Lower leg skin (tissue), 4 donors: ENCODE data around the gene CA12. TPM values are rescaled to one million over a fixed set of nuclear protein-coding genes. Genes with fewer than 3 reads are reported as not detected.

Experiments
- DNase-seq, 2 donors: peaks; one replicate each; pipeline ENCODE4 v3.0.0-alpha.2; 2019; ENCODE audit warnings: low spot score in 2 of 2
- H3K4me3 ChIP-seq: fragments of 200-600 bp; sonication (generic); 2 replicates; pipeline ENCODE4 v1.5.1; 2017; ENCODE audit warnings: mild to moderate bottlenecking, low read depth; ENCODE audit not compliant: poor library complexity, severe bottlenecking
- POLR2A ChIP-seq, 2 donors: fragments of 450-650 bp; IDR thresholded peaks; one replicate each; pipeline ENCODE4 v1.6.1; 2016 to 2017; ENCODE audit warnings: antibody characterized with exemption in 2 of 2, mild to moderate bottlenecking in 1 of 2, moderate library complexity in 1 of 2
- WGBS, 2 donors: methylation state at CpG; one replicate each; pipeline ENCODE4 v1.1.5; 2018; 5-methylcytosine and 5-hydroxymethylcytosine counted together
- intact Hi-C: fragments of 100-400 bp; cut with DNase I; formaldehyde crosslinking; loops from one replicate; pipeline ENCODE4 v1.15.0; 2023; ENCODE audit warnings: low total_unique reads
- total RNA-seq, 4 donors: library from RNA; depleted of rRNA; stranded (reverse); fragments of >200 nt; gene quantifications; one replicate each; pipeline ENCODE4 v1.1.0, GENCODE V29; 2016
- TF ChIP-seq, protein P1 (sequence below), 3 donors: fragments of 450-650 bp; IDR thresholded peaks; one replicate each; pipeline ENCODE4 v1.5.1; 2016; ENCODE audit warnings: antibody characterized with exemption in 3 of 3, mild to moderate bottlenecking in 3 of 3, moderate library complexity in 2 of 3

CA12 gene
- total RNA-seq, 4 donors from 2014 or later: 144 to 253 (median 213) TPM

DNA sequence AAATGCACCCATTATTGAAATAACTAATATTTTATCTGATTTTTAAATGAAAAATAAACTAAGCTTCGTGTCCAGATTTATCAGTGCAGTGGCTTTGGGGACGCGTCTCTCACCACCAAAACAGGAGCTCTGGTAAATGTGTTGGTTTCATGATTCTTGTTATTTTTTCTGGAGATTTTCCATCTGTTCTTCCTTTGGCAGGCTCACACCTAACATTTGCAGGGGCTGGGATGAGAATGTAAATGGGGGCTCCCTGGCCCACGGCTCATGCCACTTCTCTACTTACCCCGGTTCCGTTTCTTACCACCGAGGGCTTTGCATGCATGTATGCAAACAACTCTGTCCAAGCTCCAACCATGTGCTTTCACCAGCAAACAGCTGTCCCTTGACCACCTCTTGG, 30.9 kb upstream of the CA12 start:
- TF ChIP-seq POLR2A (IDR thresholded peaks at IDR 0.05): no peak
- TF ChIP-seq, protein P1, sequence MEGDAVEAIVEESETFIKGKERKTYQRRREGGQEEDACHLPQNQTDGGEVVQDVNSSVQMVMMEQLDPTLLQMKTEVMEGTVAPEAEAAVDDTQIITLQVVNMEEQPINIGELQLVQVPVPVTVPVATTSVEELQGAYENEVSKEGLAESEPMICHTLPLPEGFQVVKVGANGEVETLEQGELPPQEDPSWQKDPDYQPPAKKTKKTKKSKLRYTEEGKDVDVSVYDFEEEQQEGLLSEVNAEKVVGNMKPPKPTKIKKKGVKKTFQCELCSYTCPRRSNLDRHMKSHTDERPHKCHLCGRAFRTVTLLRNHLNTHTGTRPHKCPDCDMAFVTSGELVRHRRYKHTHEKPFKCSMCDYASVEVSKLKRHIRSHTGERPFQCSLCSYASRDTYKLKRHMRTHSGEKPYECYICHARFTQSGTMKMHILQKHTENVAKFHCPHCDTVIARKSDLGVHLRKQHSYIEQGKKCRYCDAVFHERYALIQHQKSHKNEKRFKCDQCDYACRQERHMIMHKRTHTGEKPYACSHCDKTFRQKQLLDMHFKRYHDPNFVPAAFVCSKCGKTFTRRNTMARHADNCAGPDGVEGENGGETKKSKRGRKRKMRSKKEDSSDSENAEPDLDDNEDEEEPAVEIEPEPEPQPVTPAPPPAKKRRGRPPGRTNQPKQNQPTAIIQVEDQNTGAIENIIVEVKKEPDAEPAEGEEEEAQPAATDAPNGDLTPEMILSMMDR (IDR thresholded peaks at IDR 0.05): no peak
- DNase-seq: no peak
- no peak overlapping the region for H3K4me3 ChIP-seq
- intact Hi-C loops: no loop called here
- 84 to 96% methylated on average over 7 of the region's 7 CpGs for WGBS, 2 donors

DNA sequence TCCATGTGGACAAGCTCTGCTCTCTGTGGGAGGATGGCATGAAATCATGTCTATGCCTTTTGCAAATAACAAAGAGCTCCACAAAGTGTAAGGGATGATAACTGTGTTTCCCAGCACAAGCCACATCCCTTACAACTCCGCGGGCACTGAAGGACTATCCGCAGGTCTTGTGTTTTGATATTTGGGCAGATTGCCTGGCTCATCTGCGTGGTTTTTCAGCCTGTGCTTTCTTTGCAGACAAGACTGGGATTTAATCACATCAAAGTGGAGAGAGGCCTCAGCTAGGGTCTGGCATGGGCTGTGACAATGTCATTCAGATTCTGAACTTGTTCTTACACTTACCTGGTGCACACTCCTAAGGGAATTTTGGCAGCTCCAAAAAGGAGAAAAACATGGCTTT, 30.2 kb upstream of the CA12 start:
- intact Hi-C loops: no loop called here
- no peak for DNase-seq
- no peak overlapping the region for H3K4me3 ChIP-seq
- 71 to 79% methylated on average over 4 of the region's 4 CpGs for WGBS, 2 donors
- no peak for TF ChIP-seq POLR2A (IDR thresholded peaks at IDR 0.05)
- TF ChIP-seq, protein P1 (IDR thresholded peaks at IDR 0.05): no peak

DNA sequence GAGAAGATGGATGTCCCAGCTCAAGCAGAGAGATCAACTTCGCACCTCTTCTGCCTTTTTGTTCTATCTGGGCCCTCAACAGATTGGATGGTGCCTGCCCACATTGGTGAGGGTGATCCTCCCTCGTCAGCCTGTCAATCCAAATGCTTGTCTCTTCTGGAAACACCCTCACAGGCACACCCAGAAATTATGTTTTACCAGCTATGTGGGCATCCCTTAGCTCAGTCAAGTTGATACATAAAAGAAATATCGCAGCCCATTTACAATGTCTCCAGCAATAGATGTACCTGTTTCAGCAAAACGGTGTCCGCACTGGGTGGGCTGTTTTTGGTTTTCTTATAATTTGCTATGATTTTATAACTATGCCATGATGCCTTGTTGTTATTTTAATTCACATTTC, 27.5 kb upstream of the CA12 start:
- H3K4me3 ChIP-seq: no peak overlapping the region
- intact Hi-C loops: no loop called here
- no peak for DNase-seq
- 94 to 95% methylated on average over 5 of the region's 5 CpGs for WGBS, 2 donors
- no peak for TF ChIP-seq POLR2A (IDR thresholded peaks at IDR 0.05)
- TF ChIP-seq, protein P1 (IDR thresholded peaks at IDR 0.05): no peak

DNA sequence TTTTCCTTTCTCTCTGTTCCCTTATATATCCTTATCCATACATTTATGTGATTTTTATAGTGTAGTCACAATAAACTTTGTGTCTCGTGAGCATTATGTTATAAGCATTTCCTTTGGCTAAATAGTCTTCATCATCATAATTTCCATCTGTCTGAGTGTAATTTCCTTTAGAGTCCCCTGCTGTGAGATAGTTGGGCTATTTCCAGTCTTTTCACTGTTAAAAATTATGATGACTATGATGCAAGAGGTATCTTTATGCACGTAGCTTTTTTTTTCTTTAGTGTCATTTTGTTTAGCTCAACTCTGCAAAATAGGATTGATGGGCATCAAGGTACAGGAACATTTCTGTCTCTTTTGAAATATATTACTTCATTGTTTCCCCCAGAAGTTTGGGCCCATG, 26.9 kb upstream of the CA12 start:
- DNase-seq: no peak
- TF ChIP-seq POLR2A (IDR thresholded peaks at IDR 0.05): no peak
- TF ChIP-seq, protein P1 (IDR thresholded peaks at IDR 0.05): no peak
- WGBS, 2 donors: 65 to 70% methylated on average over 2 of the region's 2 CpGs
- intact Hi-C loops: no loop called here
- no peak overlapping the region for H3K4me3 ChIP-seq

DNA sequence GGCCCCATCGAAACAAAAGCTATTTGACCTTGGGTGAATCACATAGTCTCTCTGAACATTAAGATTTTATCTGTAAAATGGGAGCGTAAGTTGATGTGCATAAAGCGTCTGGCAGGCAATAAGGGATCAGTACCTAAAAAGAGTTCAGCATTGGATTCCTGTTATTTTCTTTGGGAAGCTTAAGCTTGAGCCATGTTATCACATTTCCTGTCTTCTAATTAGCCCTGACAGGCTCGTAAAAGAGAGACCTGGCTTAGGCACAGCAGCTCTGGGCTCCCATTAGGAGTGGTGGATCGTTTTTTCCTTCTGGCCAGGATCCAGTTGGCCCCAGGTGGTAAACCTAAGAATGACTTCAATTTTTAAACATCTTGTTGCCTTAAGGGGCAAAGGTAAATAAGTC, 26.0 kb upstream of the CA12 start:
- TF ChIP-seq, protein P1 (IDR thresholded peaks at IDR 0.05): no peak
- TF ChIP-seq POLR2A (IDR thresholded peaks at IDR 0.05): no peak
- no peak for DNase-seq
- H3K4me3 ChIP-seq: no peak overlapping the region
- 46 to 47% methylated on average over 5 of the region's 5 CpGs for WGBS, 2 donors
- intact Hi-C loops: no loop called here

DNA sequence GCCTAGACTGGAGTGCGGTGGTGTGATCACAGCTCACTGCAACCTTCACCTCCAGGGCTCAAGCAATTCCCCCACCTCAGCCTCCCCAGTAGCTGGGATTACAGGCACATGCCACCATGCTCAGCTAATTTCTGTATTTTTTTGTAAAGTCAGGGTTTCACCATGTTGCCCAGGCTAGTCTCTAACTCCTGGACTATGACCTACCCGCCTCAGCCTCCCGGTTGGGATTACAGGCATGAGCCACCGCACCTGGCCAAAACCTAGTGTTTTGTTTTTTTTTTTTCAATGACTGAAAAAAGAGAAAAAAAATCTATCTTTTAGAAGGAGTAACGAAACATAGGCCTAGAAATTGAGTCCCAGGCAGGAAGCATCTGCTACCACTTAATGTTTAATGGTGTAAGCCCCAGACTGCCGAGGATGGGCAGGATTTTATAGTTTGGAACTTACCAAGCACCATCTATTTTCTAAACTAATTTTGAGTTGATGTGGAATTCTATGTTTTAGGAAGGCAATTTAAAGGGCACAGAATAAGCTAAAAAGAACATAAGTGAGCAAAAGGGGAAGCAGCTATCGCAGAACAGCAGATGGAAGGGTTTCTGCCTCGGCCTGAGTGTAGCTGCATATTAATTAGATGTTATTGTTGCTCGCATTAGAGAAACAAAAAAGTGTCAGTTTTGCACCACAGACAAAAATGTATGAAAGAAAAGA, 24.2 kb upstream of the CA12 start:
- intact Hi-C loops: no loop called here
- WGBS, 2 donors: 73 to 78% methylated on average over 9 of the region's 9 CpGs
- TF ChIP-seq, protein P1 (IDR thresholded peaks at IDR 0.05): no peak
- no peak for TF ChIP-seq POLR2A (IDR thresholded peaks at IDR 0.05)
- H3K4me3 ChIP-seq: no peak overlapping the region
- DNase-seq: no peak
